IMR-90 (cell line): Measurements from ENCODE around the gene SF3B3. TPM values are rescaled to one million over a fixed set of nuclear protein-coding genes. Genes with fewer than 3 reads are reported as not detected.
A peak's percentile ranks its signal among the peaks of the same experiment; 100 is the strongest.

ENCODE experiments used
- ATAC-seq: fragments of 200-7000 bp; cut with Tn5 transposase; 2 replicates; pipeline ENCODE4 v1.9.1; 2020; ENCODE audit warnings: low read depth, mild to moderate bottlenecking, moderate library complexity
- BruUV-seq: library from RNA; stranded (reverse); fragments of 400-500 nt; replicated peaks from 2 replicates; lab custom pipeline; 2021; lab: Mats Ljungman, UMichigan
- CTCF ChIA-PET: fragments of 300-600 bp; formaldehyde crosslinking; extraction: SDS; loops from one replicate; lab custom pipeline; 2021; ENCODE audit warnings: antibody characterized with exemption; lab: Yijun Ruan, JAX
- POLR2A ChIA-PET: fragments of 300-600 bp; sonication (Branson Sonifier 250); formaldehyde crosslinking; loops from one replicate; lab custom pipeline; 2022; ENCODE audit warnings: antibody characterized with exemption; ENCODE audit not compliant: unreplicated experiment; lab: Charles Lee
- DNase-seq: peaks from one replicate; pipeline ENCODE4 v3.0.0; 2013
- H2AFZ ChIP-seq: replicated peaks from 2 replicates; pipeline ENCODE3; 2013; ENCODE audit warnings: low read length, mild to moderate bottlenecking; ENCODE audit not compliant: poor library complexity
- H2AK5ac ChIP-seq: 2 replicates; pipeline ENCODE4 v1.6.1; 2013; ENCODE audit warnings: low read depth, low read length, inconsistent platforms
- H2AK9ac ChIP-seq: replicated peaks from 2 replicates; pipeline ENCODE3; 2013; ENCODE audit warnings: mild to moderate bottlenecking, low read depth, low read length, moderate library complexity; ENCODE audit not compliant: poor library complexity
- H2BK120ac ChIP-seq: 2 replicates; pipeline ENCODE4 v1.6.1; 2013; ENCODE audit warnings: low read depth, low read length, inconsistent platforms
- H2BK15ac ChIP-seq: 3 replicates; pipeline ENCODE4 v1.6.1; 2013; ENCODE audit warnings: low read depth, low read length, inconsistent platforms
- H2BK20ac ChIP-seq: 2 replicates; pipeline ENCODE4 v1.6.1; 2013; ENCODE audit warnings: low read depth, mild to moderate bottlenecking, inconsistent platforms, low read length, moderate library complexity
- H2BK5ac ChIP-seq: 2 replicates; pipeline ENCODE4 v1.6.1; 2013; ENCODE audit warnings: mild to moderate bottlenecking, low read depth, low read length, inconsistent platforms; ENCODE audit not compliant: poor library complexity, severe bottlenecking
- H3K14ac ChIP-seq: replicated peaks from 2 replicates; pipeline ENCODE4 v1.6.1; 2013; ENCODE audit warnings: low read depth, low read length, inconsistent platforms
- H3K18ac ChIP-seq: 2 replicates; pipeline ENCODE4 v1.6.1; 2013; ENCODE audit warnings: low read depth, low read length, control low read depth
- H3K23ac ChIP-seq: 2 replicates; pipeline ENCODE4 v1.6.1; 2013; ENCODE audit warnings: low read depth, low read length, inconsistent platforms
- H3K27ac ChIP-seq: 2 replicates; pipeline ENCODE4 v1.5.1; 2013; ENCODE audit warnings: mild to moderate bottlenecking, control low read depth, low read length; ENCODE audit not compliant: insufficient read depth
- H3K27me3 ChIP-seq: 2 replicates; pipeline ENCODE4 v1.6.1; 2013; ENCODE audit warnings: low read length; ENCODE audit not compliant: control insufficient read depth, insufficient read depth
- H3K36me3 ChIP-seq: 2 replicates; pipeline ENCODE4 v1.6.1; 2013; ENCODE audit warnings: low read length, mixed read lengths; ENCODE audit not compliant: control insufficient read depth, insufficient read depth
- H3K4ac ChIP-seq: 2 replicates; pipeline ENCODE4 v1.6.1; 2013; ENCODE audit warnings: low read depth, low read length, inconsistent platforms
- H3K4me1 ChIP-seq: 2 replicates; pipeline ENCODE4 v1.6.1; 2013; ENCODE audit warnings: low read length, mixed read lengths; ENCODE audit not compliant: control insufficient read depth, insufficient read depth
- H3K4me2 ChIP-seq: 2 replicates; pipeline ENCODE4 v1.6.1; 2013; ENCODE audit warnings: low read depth, mild to moderate bottlenecking, control low read depth, low read length, moderate library complexity
- H3K4me3 ChIP-seq: 2 replicates; pipeline ENCODE4 v1.5.1; 2013; ENCODE audit warnings: low read depth, mild to moderate bottlenecking, control low read depth, low read length, moderate library complexity; ENCODE audit not compliant: insufficient read depth
- H3K56ac ChIP-seq: 2 replicates; pipeline ENCODE4 v1.6.1; 2013; ENCODE audit warnings: low read length, inconsistent platforms; ENCODE audit not compliant: insufficient read depth; ENCODE audit errors: extremely low read depth
- H3K79me1 ChIP-seq, 2 experiments: 2 replicates each; pipeline ENCODE4 v1.6.1; 2013; ENCODE audit warnings: low read length in 2 of 2, inconsistent platforms in 1 of 2, low read depth in 1 of 2
- H3K9ac ChIP-seq: 2 replicates; pipeline ENCODE4 v1.6.1; 2013; ENCODE audit warnings: low read depth, low read length, control low read depth
- H3K9me1 ChIP-seq: 2 replicates; pipeline ENCODE4 v1.6.1; 2013; ENCODE audit warnings: low read length, inconsistent platforms; ENCODE audit not compliant: insufficient read depth
- H3K9me3 ChIP-seq: 2 replicates; pipeline ENCODE4 v1.6.1; 2013; ENCODE audit warnings: low read length; ENCODE audit not compliant: control insufficient read depth, insufficient read depth
- H4K20me1 ChIP-seq: 2 replicates; pipeline ENCODE4 v1.6.1; 2013; ENCODE audit warnings: low read length, inconsistent platforms; ENCODE audit not compliant: insufficient read depth
- H4K5ac ChIP-seq: 2 replicates; pipeline ENCODE4 v1.6.1; 2013; ENCODE audit warnings: mild to moderate bottlenecking, low read depth, low read length, control low read depth
- H4K8ac ChIP-seq, 2 experiments: 2 replicates each; pipeline ENCODE4 v1.6.1; 2013; ENCODE audit warnings: low read depth in 2 of 2, low read length in 2 of 2, control low read depth in 1 of 2, inconsistent platforms in 1 of 2
- H4K91ac ChIP-seq: 2 replicates; pipeline ENCODE4 v1.6.1; 2013; ENCODE audit warnings: low read depth, low read length, inconsistent platforms; ENCODE audit not compliant: insufficient read depth
- BHLHE40 ChIP-seq: fragments of 150-350 bp; IDR thresholded peaks from 2 replicates; pipeline ENCODE4 v1.6.1; 2016; ENCODE audit warnings: mild to moderate bottlenecking, low read depth, low read length
- CEBPB ChIP-seq: IDR thresholded peaks from 2 replicates; pipeline ENCODE4 v1.6.1; 2012; ENCODE audit warnings: low read depth, low read length, improper control_type of control experiment
- CHD1 ChIP-seq: IDR thresholded peaks from 2 replicates; pipeline ENCODE4 v1.6.1; 2012; ENCODE audit warnings: low read depth, low read length, improper control_type of control experiment
- FOS ChIP-seq: fragments of 150-350 bp; IDR thresholded peaks from 2 replicates; pipeline ENCODE4 v1.6.1; 2016; ENCODE audit warnings: low read depth, low read length
- MAFK ChIP-seq: IDR thresholded peaks from 2 replicates; pipeline ENCODE4 v1.6.1; 2012; ENCODE audit warnings: low read depth, low read length, improper control_type of control experiment
- MAZ ChIP-seq: IDR thresholded peaks from 2 replicates; pipeline ENCODE4 v1.6.1; 2012; ENCODE audit warnings: low read depth, mild to moderate bottlenecking, low read length, improper control_type of control experiment, moderate library complexity, borderline replicate concordance
- MXI1 ChIP-seq: IDR thresholded peaks from 2 replicates; pipeline ENCODE4 v1.6.1; 2012; ENCODE audit warnings: low read depth, mild to moderate bottlenecking, low read length, moderate library complexity, borderline replicate concordance
- NFE2L2 ChIP-seq: fragments of 150-350 bp; IDR thresholded peaks from 2 replicates; pipeline ENCODE4 v1.6.1; 2016; ENCODE audit warnings: low read depth, mild to moderate bottlenecking, low read length
- POLR2A ChIP-seq: IDR thresholded peaks from 2 replicates; pipeline ENCODE4 v1.6.1; 2012; ENCODE audit warnings: mild to moderate bottlenecking, low read depth, low read length
- RAD21 ChIP-seq: IDR thresholded peaks from 2 replicates; pipeline ENCODE4 v1.6.1; 2012; ENCODE audit warnings: low read length, improper control_type of control experiment
- RCOR1 ChIP-seq: IDR thresholded peaks from 2 replicates; pipeline ENCODE4 v1.6.1; 2012; ENCODE audit warnings: mild to moderate bottlenecking, low read length, improper control_type of control experiment; ENCODE audit not compliant: insufficient replicate concordance
- RFX5 ChIP-seq: IDR thresholded peaks from 2 replicates; pipeline ENCODE4 v1.8.0; 2012; ENCODE audit warnings: low read depth, mild to moderate bottlenecking, low read length, moderate library complexity
- SMC3 ChIP-seq: fragments of 150-350 bp; IDR thresholded peaks from 2 replicates; pipeline ENCODE4 v1.6.1; 2016; ENCODE audit warnings: low read depth, mild to moderate bottlenecking, antibody characterized with exemption, low read length, moderate library complexity
- WGBS, 2 experiments: methylation state at CpG; one replicate each; pipeline versions ENCODE4 v1.1.5 to v1.1.7; 2013; ENCODE audit warnings: missing lambda C conversion rate in 2 of 2; ENCODE audit not compliant: insufficient read length in 1 of 2; ENCODE audit errors: extremely low coverage in 2 of 2; 5-methylcytosine and 5-hydroxymethylcytosine counted together
- dilution Hi-C: fragments of 300-500 bp; cut with HindIII; formaldehyde crosslinking; loops from one replicate; pipeline ENCODE4 v1.14.3; 2018; ENCODE audit warnings: low sequenced_read_pairs; ENCODE audit not compliant: unreplicated experiment
- in situ Hi-C: fragments of 300-500 bp; cut with MboI; formaldehyde crosslinking; loops from 3 replicates; pipeline ENCODE4 v1.14.3; 2019; ENCODE audit warnings: low sequenced_read_pairs, inconsistent platforms, mixed read lengths
- intact Hi-C: fragments of 100-400 bp; cut with micrococcal nuclease; formaldehyde crosslinking; loops from 2 replicates; pipeline ENCODE4 v1.10.0; 2022
- polyA plus RNA-seq, 3 experiments: library from polyadenylated mRNA; depleted of rRNA; stranded (reverse); fragments of >200 nt; gene quantifications; 2 replicates each; pipeline ENCODE4 v1.2.3, GENCODE V29; 2012; ENCODE audit warnings: low replicate concordance in 1 of 3
- total RNA-seq: library from RNA; depleted of rRNA; stranded (reverse); fragments of >200 nt; gene quantifications from 2 replicates; pipeline ENCODE4 v1.2.3, GENCODE V29; 2012
- TF ChIP-seq, protein P1 (sequence below): fragments of 150-350 bp; IDR thresholded peaks from 2 replicates; pipeline ENCODE4 v1.6.1; 2017; ENCODE audit warnings: mild to moderate bottlenecking, antibody characterized with exemption, low read length, low read depth
- TF ChIP-seq, protein P2 (sequence below): fragments of 150-350 bp; IDR thresholded peaks from 2 replicates; pipeline ENCODE4 v1.6.1; 2016; ENCODE audit warnings: low read depth, mild to moderate bottlenecking, low read length, moderate library complexity, borderline replicate concordance
- TF ChIP-seq, protein P3 (sequence below): conservative IDR thresholded peaks from 2 replicates; pipeline ENCODE4 v1.5.1; 2012; ENCODE audit warnings: mild to moderate bottlenecking, low read depth, low read length, improper control_type of control experiment

Gene SF3B3
- total and polyA plus RNA-seq, 2 of the 4 experiments (the other 2 are of a cell fraction) = 97.9 to 134 TPM

DNA sequence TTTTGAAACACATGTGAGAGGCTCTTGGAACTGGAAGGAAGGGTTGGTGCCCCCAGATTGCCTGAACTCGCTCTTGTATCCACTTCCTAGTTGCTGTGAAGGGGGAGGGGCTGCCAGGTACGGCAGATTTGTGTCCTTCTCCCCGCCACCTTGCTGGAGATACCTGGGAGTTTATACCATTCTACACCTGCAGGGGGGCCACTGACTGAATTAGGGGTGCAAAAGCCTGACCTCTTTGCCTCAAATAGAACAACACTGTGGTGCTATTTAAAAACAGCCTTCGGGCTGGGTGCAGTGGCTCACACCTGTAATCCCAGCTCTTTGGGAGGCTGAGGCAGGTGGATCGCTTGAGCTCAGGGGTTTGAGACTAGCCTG is 87.6 kb downstream of the SF3B3 start:
- Histone ChIP-seq H3K27me3 (peaks cover 8% of the 10 kb centered on the region), H4K8ac (no peak overlapping the region), H3K4me2 (no peak overlapping the region), H2AFZ (no peak overlapping the region), H3K9me3 (no peaks in the 10 kb centered on the region), H3K27ac (no peak overlapping the region), H3K23ac (no peak overlapping the region), H3K36me3 (no peaks in the 10 kb centered on the region), H2BK20ac (no peak overlapping the region), H3K9ac (no peak overlapping the region), H3K4me1 (no peaks in the 10 kb centered on the region), H2BK15ac (no peak overlapping the region), H3K14ac (no peak overlapping the region), H4K91ac (no peak overlapping the region), H3K4me3 (no peak overlapping the region), H2AK5ac (no peak overlapping the region), H3K9me1 (no peaks in the 10 kb centered on the region), H3K18ac (no peak overlapping the region), H3K79me1 (no peaks in the 10 kb centered on the region), H3K4ac (no peak overlapping the region), H4K20me1 (no peaks in the 10 kb centered on the region), H2BK120ac (no peak overlapping the region), H4K5ac (no peak overlapping the region), H2AK9ac (peak overlapping the region; percentile 28), H3K56ac (no peak overlapping the region), H2BK5ac (no peak overlapping the region)
- DNase-seq (no peak), ATAC-seq (no peak)
- ChIA-PET CTCF (no interaction called here), POLR2A (no interaction called here)
- BruUV-seq = no TSS peak
- in situ Hi-C loops = no loop called here
- dilution Hi-C loops = no loop called here
- TF ChIP-seq RFX5 (no peak), MAZ (no peak), RCOR1 (no peak), MAFK (no peak), CHD1 (no peak), RAD21 (no peak), NFE2L2 (no peak), BHLHE40 (no peak), MXI1 (no peak), POLR2A (no peak), FOS (no peak), SMC3 (no peak), CEBPB (no peak)
- TF ChIP-seq, protein P1, sequence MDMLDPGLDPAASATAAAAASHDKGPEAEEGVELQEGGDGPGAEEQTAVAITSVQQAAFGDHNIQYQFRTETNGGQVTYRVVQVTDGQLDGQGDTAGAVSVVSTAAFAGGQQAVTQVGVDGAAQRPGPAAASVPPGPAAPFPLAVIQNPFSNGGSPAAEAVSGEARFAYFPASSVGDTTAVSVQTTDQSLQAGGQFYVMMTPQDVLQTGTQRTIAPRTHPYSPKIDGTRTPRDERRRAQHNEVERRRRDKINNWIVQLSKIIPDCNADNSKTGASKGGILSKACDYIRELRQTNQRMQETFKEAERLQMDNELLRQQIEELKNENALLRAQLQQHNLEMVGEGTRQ = no peak
- TF ChIP-seq, protein P2, sequence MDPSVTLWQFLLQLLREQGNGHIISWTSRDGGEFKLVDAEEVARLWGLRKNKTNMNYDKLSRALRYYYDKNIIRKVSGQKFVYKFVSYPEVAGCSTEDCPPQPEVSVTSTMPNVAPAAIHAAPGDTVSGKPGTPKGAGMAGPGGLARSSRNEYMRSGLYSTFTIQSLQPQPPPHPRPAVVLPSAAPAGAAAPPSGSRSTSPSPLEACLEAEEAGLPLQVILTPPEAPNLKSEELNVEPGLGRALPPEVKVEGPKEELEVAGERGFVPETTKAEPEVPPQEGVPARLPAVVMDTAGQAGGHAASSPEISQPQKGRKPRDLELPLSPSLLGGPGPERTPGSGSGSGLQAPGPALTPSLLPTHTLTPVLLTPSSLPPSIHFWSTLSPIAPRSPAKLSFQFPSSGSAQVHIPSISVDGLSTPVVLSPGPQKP = no peak
- TF ChIP-seq, protein P3, sequence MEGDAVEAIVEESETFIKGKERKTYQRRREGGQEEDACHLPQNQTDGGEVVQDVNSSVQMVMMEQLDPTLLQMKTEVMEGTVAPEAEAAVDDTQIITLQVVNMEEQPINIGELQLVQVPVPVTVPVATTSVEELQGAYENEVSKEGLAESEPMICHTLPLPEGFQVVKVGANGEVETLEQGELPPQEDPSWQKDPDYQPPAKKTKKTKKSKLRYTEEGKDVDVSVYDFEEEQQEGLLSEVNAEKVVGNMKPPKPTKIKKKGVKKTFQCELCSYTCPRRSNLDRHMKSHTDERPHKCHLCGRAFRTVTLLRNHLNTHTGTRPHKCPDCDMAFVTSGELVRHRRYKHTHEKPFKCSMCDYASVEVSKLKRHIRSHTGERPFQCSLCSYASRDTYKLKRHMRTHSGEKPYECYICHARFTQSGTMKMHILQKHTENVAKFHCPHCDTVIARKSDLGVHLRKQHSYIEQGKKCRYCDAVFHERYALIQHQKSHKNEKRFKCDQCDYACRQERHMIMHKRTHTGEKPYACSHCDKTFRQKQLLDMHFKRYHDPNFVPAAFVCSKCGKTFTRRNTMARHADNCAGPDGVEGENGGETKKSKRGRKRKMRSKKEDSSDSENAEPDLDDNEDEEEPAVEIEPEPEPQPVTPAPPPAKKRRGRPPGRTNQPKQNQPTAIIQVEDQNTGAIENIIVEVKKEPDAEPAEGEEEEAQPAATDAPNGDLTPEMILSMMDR = no peak
- no CpG with 5 or more reads among the region's 5 CpGs for WGBS, 2 experiments
- intact Hi-C loops = no loop called here
